Putamen (tissue), 1 donor: Measurements from ENCODE around the gene AGMAT.
"Not testable (repeated sequence)": the region's sequence is repeated elsewhere in the genome, so short reads cannot be mapped to it uniquely, and the experiment has no call there.

Experiments
- DNase-seq: peaks from one replicate; pipeline ENCODE4 v3.0.0-alpha.2; 2016; ENCODE audit warnings: low spot score

The AGMAT gene

DNA sequence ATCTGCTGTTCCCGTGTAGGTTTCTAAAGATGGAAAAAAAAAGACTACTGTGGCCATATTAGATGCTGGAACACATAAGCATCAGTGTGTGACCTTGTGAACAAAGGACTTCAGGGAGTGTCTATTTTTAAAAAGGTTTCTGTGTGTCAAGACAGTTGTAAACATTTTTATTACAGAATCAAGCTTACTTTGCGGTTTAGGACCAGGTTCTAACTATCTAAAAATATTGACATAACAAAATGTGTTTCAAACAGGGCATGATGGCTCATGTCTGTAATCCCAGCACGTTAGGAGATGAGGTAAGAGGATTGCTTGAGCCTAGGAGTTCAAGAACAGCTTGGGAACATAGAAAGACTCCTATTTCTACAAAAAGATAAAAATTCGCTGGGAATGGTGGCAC is 25.3 kb upstream of the AGMAT start:
- DNase-seq = no peak

- DNase-seq = no peak
Measured at GRCh38 chr1:15609631-15610030, 24.8 kb upstream of the AGMAT start.

DNA sequence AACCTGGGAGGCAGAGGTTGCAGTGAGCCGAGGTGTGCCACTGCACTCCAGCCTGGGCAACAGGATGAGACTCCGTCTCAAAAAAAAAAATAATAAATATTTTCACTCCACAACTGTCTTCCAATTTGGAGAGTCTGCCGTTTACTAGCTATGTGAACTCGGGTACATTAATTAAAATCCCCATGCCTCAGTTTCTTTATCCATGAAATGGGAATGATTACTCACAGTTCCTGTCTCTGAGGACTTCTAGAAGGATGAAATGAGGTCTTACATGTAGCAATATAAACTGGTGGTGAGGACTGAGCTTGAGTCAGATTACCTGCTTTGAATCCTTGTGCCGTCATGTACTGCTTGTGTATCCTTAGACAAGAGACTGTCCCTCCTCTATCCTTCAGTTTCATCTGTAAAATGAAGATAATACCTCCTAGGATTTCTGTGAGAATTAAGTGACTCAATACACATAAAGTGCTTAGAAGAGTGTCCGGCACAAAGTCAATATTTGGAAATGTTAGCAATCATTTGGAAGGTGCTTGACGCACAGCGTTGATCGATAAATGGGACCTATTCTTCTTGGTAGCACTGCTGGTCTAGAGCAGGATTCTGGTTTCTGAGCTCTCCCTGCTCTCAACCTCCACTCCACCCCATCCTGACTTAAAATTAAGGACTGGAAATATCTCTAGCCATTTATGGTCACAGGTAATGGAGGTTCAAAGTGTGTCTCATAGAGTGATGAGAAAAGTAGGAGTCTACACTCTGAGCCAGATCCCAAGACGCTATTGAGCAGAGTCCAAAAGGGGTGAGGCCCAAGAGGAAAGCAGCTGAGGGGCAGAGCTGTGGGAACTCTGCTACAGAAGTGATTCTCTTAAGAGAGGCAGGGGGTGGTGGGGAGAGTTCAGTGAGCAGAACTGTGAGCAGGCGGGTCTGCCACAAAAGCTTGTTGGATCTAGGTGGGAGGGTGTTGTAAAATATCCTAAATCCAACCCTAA is 20.8 kb upstream of the AGMAT start:
- no peak for DNase-seq

DNA sequence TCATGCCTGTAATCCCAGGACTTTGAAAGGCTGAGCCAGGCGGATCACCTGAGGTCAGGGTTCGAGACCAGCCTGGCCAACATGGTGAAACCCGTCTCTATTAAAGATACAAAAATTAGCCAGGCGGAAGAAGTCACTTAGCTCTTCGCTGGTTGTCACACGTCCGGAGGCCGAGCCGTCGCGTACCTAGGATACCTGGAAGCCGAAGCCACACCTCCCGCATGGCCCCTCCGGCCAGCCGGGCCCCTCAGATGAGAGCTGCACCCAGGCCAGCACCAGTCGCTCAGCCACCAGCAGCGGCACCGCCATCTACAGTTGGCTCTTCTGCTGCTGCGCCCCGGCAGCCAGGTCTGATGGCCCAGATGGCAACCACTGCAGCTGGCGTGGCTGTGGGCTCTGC is 19.5 kb upstream of the AGMAT start:
- DNase-seq = not testable (repeated sequence)

GRCh38 chr1:15603966-15604282 is 19.1 kb upstream of the AGMAT start:
- DNase-seq = not testable (repeated sequence)

GRCh38 chr1:15603050-15603965 is 18.5 kb upstream of the AGMAT start:
- peak; percentile 95 for DNase-seq

DNA sequence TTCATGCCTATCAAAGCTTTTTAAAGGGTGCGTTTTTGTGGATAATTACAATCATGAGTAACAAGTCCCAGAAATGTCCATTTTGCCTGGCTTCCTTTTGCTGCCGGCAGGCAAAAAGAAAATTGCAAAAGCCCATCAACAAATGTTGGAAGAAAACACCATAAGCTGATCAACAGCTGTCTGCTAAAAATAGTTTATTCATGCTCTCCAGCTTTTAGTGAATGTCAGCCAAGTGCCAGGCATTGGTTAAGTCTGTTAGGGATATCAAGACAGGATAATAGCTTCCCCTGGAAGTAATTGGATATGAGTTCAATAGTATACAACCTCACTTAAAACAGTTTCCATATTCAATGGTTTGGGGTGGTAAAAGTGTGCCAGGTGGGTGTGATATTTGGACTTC is 13.6 kb upstream of the AGMAT start:
- no peak for DNase-seq

- no peak for DNase-seq
Measured at GRCh38 chr1:15595809-15596617, 11.2 kb upstream of the AGMAT start.

DNA sequence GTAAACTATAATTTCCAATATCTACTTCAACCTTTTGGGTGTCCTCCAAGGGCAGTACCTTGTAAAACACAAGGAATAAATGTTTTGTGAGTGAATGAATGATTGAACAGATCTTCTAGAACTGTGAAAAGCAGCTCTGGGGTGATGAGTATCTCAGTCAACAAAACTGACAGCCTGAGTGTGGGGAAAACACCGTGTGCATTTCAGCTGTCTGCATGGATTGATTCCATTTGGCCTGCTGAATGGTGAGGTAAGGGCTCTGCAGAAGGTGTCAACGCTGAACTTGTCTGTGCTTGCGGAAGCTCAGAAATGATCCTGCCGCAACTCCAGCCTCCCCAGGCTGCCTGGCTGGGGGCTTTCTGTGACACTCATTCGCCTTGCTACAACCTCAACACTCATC is 7.4 kb upstream of the AGMAT start:
- no peak for DNase-seq

- DNase-seq = no peak
Measured at GRCh38 chr1:15583016-15583706, 1.7 kb downstream of the AGMAT start.

GRCh38 chr1:15579683-15580047 is 5.2 kb downstream of the AGMAT start:
- no peak for DNase-seq

- no peak for DNase-seq
Measured at GRCh38 chr1:15578921-15579682, 5.7 kb downstream of the AGMAT start.

- no peak for DNase-seq
Measured at GRCh38 chr1:15577691-15578090, 7.2 kb downstream of the AGMAT start.

- no peak for DNase-seq
Measured at GRCh38 chr1:15575549-15576150, 9.2 kb downstream of the AGMAT start.

DNA sequence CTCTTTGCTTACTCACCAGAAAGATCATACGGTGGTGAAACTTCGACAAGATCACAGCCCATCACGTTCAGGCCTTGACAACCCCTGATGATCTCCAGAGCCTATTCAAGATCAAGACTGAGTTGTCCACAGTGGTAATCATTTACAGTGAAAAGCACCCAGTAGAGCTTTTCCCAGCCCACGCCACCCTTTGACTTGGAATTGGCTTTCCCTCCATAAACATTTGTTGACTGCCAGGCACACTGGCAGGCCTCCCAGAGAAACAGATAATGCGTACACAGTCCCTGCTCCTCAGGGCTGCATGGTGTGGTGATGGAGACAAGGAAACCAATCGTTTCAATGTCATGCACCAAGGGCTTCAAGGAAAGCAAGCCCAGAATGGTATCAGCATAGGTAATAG is 10.1 kb downstream of the AGMAT start:
- no peak for DNase-seq

GRCh38 chr1:15573477-15573876 is 11.4 kb downstream of the AGMAT start:
- DNase-seq = no peak

DNA sequence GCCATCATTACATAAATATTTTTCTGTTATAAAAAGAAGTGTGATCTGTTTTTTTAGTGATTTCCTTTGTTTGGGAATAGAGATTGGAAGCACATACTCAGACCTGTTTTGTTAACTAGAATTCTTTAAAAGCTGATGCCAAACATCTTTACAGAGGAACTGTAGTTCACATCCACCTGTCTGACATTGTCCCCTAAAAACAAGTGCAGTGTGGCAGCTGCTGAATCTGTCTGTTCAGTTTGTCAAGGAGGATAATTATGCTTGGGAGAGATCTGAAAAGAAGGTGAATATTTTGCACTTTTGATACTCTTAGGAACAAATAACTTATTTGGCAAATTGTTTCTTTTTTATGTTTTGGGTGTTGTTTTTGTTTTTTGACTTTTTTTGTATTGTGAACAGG is 13.6 kb downstream of the AGMAT start:
- no peak for DNase-seq

DNA sequence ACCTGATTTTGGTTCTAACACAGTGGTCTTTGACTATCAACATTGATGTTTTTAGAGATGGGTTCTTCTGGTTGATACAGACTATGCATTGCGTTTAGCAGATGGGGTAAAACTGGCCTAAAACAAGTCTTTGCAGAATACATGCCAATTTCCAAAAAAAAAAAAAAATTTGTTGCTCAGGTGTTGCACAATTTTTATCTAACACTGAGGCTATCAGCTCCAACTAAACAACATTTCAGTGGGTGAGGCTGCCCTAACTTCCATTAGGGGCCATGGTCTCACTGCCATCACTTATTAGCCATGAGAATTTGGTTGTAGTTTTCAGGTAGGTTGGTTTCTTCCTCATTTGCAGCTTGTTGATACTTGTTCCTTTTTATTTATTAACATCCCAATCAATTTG is 14.0 kb downstream of the AGMAT start:
- no peak for DNase-seq

DNA sequence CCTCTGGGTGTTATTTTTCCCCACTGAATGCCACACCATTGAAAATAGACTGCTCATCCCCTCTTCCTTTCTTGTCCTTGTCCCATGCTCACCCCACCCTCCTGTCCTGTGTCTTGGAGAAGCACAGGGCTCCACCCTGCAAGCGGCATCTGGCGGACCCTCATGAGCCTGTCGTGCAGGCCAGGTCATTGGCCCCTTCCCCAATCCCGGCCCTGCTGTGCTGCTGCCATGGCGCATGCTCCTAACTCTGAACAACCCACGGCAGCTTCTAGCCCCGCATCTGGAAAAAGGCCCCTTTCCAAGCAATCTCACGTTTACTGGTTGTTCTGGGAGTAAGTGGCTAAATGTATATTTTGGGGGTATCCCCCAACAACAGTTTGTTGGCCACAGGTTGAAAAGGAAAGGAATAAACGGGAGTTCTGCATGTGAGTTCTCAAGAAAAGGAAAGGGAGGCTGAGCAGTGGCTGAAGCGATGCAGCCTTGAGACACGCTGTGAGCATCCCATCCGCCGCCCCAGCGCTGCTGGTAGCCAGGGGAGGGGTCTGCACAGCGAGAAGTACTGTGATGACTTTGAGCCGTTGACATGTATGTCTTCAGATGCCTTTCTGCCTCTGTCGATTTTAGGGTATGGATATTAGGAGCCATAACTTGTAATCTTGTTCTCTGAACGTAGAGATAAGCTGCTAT is 16.3 kb downstream of the AGMAT start:
- no peak for DNase-seq
